Measurements from ENCODE around the gene CXCR3.

DNA sequence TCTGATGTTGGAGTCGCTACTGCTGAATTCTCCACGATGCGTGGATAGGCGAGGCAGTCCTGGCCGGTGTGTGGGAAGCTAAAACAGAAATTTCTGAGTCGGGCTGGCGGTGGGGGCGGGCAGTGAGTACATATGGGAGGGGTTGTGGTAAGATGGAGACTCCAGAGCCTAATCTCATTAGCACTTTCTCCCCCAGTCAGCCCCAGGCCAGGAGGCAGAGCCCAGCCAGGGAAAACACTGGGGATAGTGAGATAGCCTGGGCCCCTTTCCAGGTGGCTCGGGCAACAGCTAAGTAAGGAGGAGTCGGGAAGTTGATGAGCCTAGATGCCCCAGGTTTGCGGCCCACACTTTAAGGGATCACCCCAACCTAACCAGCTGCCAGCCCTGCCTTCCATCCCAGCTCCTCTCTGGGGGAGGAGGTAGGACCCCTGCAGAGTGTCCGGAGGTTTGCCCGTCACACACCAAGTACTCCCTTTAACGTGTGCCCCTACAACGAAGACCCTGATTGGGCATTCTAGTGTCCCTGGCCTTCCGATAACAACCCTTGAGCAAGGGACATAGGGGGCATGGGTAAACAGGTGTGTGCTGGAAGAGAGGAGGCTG is 46.7 kb upstream of the CXCR3 start:
- no peak for TF ChIP-seq ZNF274 (IDR thresholded peaks at IDR 0.05; ENCODE audit: low read depth, low read length)
- no peak for TF ChIP-seq YY1 (IDR thresholded peaks at IDR 0.05; ENCODE audit: insufficient read depth, insufficient read length)
- TF ChIP-seq SUZ12 (IDR thresholded peaks at IDR 0.05; ENCODE audit: extremely low read depth, insufficient read depth, insufficient read length), result no peak
